Neural progenitor cell (in vitro differentiated cells): ENCODE data around the gene BLOC1S3.

Source experiments
- EZH2 ChIP-seq: fragments of 200-600 bp; sonication (generic); IDR thresholded peaks from 2 replicates; pipeline ENCODE4 v1.6.1; 2017; ENCODE audit warnings: antibody characterized with exemption, mild to moderate bottlenecking, moderate library complexity
- EZH2phosphoT487 ChIP-seq: fragments of 200-600 bp; sonication (generic); IDR thresholded peaks from 2 replicates; pipeline ENCODE4 v1.6.1; 2017; ENCODE audit warnings: antibody characterized with exemption

DNA sequence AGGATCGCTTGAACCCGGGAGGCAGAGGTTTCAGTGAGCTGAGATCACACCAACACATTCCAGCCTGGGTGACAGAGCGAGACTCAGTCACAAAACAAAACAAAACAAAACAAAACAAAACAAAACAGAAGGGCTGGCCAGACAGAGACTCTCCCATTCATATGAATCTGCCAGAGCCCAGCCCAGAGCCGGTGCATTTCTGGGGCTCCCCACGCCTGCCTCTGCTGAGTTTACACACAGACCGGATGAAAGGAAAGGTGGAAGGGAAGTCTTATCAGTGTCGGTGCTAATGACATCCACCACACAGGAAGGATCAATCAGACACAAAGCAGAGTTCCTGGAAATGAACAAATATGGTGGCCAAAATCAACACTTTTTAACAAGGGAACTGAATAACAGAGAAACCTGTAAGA, 7.4 kb upstream of the BLOC1S3 start:
- no peak for TF ChIP-seq EZH2phosphoT487
- TF ChIP-seq EZH2: no peak
